ENCODE measurements around the gene HLA-DPB1.
A peak's percentile ranks its signal among the peaks of the same experiment; 100 is the strongest.

Gene HLA-DPB1

DNA sequence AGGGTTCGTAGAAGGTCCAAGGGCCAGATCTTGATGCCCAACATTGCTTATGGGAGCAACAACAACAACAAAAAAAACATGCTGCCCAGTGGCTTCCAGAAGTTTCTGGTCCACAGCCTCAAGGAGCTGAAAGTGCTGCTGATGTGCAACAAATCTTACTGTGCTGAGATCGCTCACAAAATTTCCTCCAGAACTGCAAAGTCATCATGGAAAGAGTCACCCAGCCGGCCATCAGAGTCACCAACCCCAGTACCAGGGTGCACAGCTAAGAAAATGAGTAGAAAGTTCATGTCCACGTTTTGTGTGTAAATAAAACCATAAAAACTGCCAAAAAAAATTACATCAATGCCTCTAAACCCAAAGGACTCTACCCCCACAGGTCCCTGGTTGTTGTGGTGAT is 3.8 kb downstream of the HLA-DPB1 start:
- peak overlapping the region; percentile 92 for H3K4me3 Mint-ChIP-seq
- TF ChIP-seq, protein P1, sequence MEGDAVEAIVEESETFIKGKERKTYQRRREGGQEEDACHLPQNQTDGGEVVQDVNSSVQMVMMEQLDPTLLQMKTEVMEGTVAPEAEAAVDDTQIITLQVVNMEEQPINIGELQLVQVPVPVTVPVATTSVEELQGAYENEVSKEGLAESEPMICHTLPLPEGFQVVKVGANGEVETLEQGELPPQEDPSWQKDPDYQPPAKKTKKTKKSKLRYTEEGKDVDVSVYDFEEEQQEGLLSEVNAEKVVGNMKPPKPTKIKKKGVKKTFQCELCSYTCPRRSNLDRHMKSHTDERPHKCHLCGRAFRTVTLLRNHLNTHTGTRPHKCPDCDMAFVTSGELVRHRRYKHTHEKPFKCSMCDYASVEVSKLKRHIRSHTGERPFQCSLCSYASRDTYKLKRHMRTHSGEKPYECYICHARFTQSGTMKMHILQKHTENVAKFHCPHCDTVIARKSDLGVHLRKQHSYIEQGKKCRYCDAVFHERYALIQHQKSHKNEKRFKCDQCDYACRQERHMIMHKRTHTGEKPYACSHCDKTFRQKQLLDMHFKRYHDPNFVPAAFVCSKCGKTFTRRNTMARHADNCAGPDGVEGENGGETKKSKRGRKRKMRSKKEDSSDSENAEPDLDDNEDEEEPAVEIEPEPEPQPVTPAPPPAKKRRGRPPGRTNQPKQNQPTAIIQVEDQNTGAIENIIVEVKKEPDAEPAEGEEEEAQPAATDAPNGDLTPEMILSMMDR (IDR thresholded peaks at IDR 0.05) = no peak
- DNase-seq = no peak
- no peak overlapping the region for H3K27ac Mint-ChIP-seq
- peaks cover 73% of the 10 kb centered on the region for H3K27me3 Mint-ChIP-seq (ENCODE audit: low read depth, poor library complexity)
- no peaks in the 10 kb centered on the region for H3K9me3 Mint-ChIP-seq
- H3K4me1 Mint-ChIP-seq = peaks cover 39% of the 10 kb centered on the region
- peaks cover 3% of the 10 kb centered on the region for H3K36me3 Mint-ChIP-seq (ENCODE audit: low read depth)

DNA sequence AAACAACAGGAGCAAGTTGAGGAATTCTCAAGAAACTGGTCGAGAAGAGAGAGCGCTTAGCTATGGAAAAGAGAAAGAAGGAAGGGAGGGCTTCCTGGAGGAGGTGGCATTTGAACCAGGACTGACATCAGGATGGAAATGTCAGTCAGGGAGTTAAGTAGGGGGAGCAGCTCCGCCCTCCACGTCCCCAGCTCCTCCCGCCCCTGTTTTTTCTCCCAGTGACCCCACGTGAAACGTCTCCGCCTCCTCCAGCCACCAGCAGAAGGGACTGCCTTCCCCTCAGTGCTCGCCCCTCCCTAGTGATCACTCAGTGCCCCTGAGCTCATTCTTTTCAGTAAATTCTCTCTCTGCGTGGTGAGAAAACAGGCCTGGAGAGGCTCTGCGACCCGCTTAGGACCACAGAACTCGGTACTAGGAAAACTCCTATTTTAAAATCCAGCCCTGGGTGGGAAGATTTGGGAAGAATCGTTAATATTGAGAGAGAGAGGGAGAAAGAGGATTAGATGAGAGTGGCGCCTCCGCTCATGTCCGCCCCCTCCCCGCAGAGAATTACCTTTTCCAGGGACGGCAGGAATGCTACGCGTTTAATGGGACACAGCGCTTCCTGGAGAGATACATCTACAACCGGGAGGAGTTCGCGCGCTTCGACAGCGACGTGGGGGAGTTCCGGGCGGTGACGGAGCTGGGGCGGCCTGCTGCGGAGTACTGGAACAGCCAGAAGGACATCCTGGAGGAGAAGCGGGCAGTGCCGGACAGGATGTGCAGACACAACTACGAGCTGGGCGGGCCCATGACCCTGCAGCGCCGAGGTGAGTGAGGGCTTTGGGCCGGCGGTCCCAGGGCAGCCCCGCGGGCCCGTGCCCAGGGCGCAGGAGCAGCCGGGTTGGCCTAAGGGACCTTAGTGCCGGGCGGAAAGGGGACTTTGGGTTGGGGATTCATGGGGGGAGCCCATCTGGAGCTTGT is 4.6 kb downstream of the HLA-DPB1 start:
- peaks cover 39% of the 10 kb centered on the region for H3K4me1 Mint-ChIP-seq
- peak; percentile 58 for DNase-seq
- H3K9me3 Mint-ChIP-seq = no peaks in the 10 kb centered on the region
- H3K36me3 Mint-ChIP-seq (ENCODE audit: low read depth) = peaks cover 5% of the 10 kb centered on the region
- peaks cover 74% of the 10 kb centered on the region for H3K27me3 Mint-ChIP-seq (ENCODE audit: low read depth, poor library complexity)
- H3K4me3 Mint-ChIP-seq = peak overlapping the region; percentile 92
- TF ChIP-seq, protein P1 (IDR thresholded peaks at IDR 0.05) = no peak
- H3K27ac Mint-ChIP-seq = peak overlapping the region; percentile 74

DNA sequence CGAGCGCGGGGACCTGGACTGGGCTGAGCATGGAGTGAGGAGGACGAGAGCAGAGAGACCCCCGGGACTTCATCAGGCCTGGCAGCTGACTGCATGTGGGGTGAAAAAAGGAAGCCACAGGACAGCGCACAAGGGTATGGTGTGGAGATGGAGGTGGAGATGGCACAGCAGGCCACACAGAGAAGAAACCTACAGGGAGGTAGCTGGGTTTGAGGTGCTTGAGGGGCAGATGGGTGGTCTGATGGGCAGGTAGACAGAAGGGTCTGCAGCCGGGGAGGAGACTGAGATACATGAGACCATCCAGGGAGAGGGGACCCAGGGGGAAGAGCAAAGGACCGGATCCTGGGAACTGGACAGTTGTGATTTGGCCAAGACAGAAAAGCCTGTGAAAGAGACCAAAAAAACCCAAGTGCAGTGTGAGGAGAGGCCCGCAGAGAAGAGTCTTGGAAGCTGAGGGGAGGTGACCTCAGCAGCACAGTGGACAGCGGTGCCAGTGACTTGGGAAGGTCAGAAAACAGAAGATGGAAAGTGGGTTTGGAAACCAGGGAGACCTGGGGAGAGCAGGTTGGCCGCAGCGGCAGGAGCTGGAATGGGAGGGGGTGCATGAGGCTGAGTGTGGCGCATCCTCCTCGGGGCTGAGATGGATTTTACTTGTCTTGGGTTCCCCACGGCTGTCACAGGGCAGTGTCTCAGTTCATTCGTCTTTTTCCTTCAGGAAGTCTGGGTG is 5.5 kb downstream of the HLA-DPB1 start:
- TF ChIP-seq, protein P1 (IDR thresholded peaks at IDR 0.05) = no peak
- Mint-ChIP-seq H3K4me3 (peak overlapping the region; percentile 92), H3K4me1 (peaks cover 39% of the 10 kb centered on the region), H3K27ac (no peak overlapping the region), H3K36me3 (ENCODE audit: low read depth) (peaks cover 5% of the 10 kb centered on the region), H3K27me3 (ENCODE audit: low read depth, poor library complexity) (peaks cover 72% of the 10 kb centered on the region), H3K9me3 (no peaks in the 10 kb centered on the region)
- DNase-seq = no peak

DNA sequence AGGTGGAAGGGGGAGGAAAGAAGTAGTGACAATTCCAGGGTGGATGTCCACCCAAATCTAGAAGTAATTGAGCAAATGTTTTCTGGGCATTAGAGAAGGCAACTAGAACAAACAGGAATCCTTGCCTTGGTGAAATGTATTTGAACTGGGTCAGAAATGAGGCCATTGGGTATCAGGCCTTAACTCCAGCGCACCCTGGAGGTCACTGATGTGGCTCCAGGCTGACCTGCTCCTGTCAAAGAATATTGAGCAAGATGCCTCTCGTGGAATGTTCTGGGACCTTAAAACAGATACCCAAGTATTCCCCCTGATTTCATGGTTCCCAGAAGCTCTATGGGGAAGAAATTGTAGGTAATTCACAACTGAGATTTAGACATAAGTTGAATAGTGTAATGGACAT is 6.9 kb downstream of the HLA-DPB1 start:
- no peaks in the 10 kb centered on the region for H3K9me3 Mint-ChIP-seq
- no peak overlapping the region for H3K4me3 Mint-ChIP-seq
- no peak overlapping the region for H3K27ac Mint-ChIP-seq
- DNase-seq = peak; percentile 23
- peaks cover 5% of the 10 kb centered on the region for H3K36me3 Mint-ChIP-seq (ENCODE audit: low read depth)
- TF ChIP-seq, protein P1 (IDR thresholded peaks at IDR 0.05) = peak; percentile 61
- H3K4me1 Mint-ChIP-seq = peaks cover 39% of the 10 kb centered on the region
- peaks cover 71% of the 10 kb centered on the region for H3K27me3 Mint-ChIP-seq (ENCODE audit: low read depth, poor library complexity)

DNA sequence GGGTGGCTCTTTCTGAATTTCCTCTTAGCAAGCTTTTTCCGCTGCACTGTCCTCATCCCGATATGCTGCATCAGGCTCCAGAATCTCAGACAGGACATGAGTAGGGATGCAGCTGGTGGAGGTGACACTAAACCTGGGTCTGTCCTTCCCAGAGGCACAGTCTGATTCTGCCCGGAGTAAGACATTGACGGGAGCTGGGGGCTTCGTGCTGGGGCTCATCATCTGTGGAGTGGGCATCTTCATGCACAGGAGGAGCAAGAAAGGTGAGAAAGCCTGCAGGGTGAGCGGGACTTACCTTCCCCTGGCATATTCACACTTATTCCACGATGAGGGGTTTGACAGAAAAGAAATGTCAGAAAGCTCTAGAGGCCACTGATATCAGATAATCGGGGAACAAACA is 9.8 kb downstream of the HLA-DPB1 start:
- Mint-ChIP-seq H3K9me3 (no peaks in the 10 kb centered on the region), H3K27me3 (ENCODE audit: low read depth, poor library complexity) (peaks cover 60% of the 10 kb centered on the region), H3K36me3 (ENCODE audit: low read depth) (peaks cover 5% of the 10 kb centered on the region), H3K27ac (no peak overlapping the region), H3K4me1 (peaks cover 32% of the 10 kb centered on the region), H3K4me3 (no peak overlapping the region)
- no peak for DNase-seq
- TF ChIP-seq, protein P1 (IDR thresholded peaks at IDR 0.05) = no peak
